GM21390 (cell line): ENCODE data around the gene HOXC4.

Experiments used
- ATAC-seq: cut with Tn5 transposase; IDR thresholded peaks from one replicate; pipeline ENCODE4 v1.9.1; 2021; ENCODE audit not compliant: unreplicated experiment

Gene HOXC4

GRCh38 chr12:54027442-54027786 is 26.2 kb upstream of the HOXC4 start:
- no peak for ATAC-seq

- no peak for ATAC-seq
These were observed 25.1 kb upstream of the HOXC4 start, which contains the start of gene HOXC6 for GRCh38 chr12:54028314-54029201. HOXC6 (plus strand) TSS chr12:54028440; CDS start chr12:54028522, 82 bp downstream.

- ATAC-seq = no peak
These were observed 23.9 kb upstream of the HOXC4 start for GRCh38 chr12:54029529-54030441.

GRCh38 chr12:54030442-54030801 is 23.2 kb upstream of the HOXC4 start:
- no peak for ATAC-seq

- no peak for ATAC-seq
These were observed 22.7 kb upstream of the HOXC4 start for GRCh38 chr12:54030889-54031471.

GRCh38 chr12:54031480-54031879 is 22.2 kb upstream of the HOXC4 start:
- no peak for ATAC-seq

GRCh38 chr12:54032086-54032619 is 21.5 kb upstream of the HOXC4 start:
- no peak for ATAC-seq

GRCh38 chr12:54032627-54033100 is 21.0 kb upstream of the HOXC4 start, which contains the start of gene HOXC5:
HOXC5 (plus strand) TSS chr12:54033050; CDS start chr12:54033123, 73 bp downstream.
- ATAC-seq = no peak

GRCh38 chr12:54033106-54033979 is 20.3 kb upstream of the HOXC4 start:
- no peak for ATAC-seq

- ATAC-seq = no peak
These were observed 19.5 kb upstream of the HOXC4 start for GRCh38 chr12:54033980-54034784.

GRCh38 chr12:54034785-54035310 is 18.8 kb upstream of the HOXC4 start:
- no peak for ATAC-seq

GRCh38 chr12:54035568-54036264 is 17.9 kb upstream of the HOXC4 start:
- ATAC-seq = no peak

GRCh38 chr12:54036620-54037359 is 16.8 kb upstream of the HOXC4 start:
- no peak for ATAC-seq

- ATAC-seq = no peak
These were observed 16.0 kb upstream of the HOXC4 start for GRCh38 chr12:54037360-54038283.

- no peak for ATAC-seq
These were observed 15.3 kb upstream of the HOXC4 start for GRCh38 chr12:54038284-54038870.

- no peak for ATAC-seq
These were observed 14.7 kb upstream of the HOXC4 start for GRCh38 chr12:54038871-54039414.
